ENCODE results near the gene FBXL20.

FBXL20 gene

GRCh38 chr17:39406951-39407350, 5.5 kb upstream of the FBXL20 start:
- no peak for ATAC-seq
- TF ChIP-seq TCF4 (CRISPR knock-in tag; IDR thresholded peaks at IDR 0.05; ENCODE audit: borderline replicate concordance) (no peak), ARNTL (CRISPR knock-in tag; IDR thresholded peaks at IDR 0.05; ENCODE audit: borderline replicate concordance, low read depth) (no peak), ZNF8 (CRISPR knock-in tag; IDR thresholded peaks at IDR 0.05) (no peak), ZC3H10 (CRISPR knock-in tag; IDR thresholded peaks at IDR 0.05) (no peak), BACH2 (CRISPR knock-in tag; IDR thresholded peaks at IDR 0.05; ENCODE audit: borderline replicate concordance) (no peak), RARB (CRISPR knock-in tag; IDR thresholded peaks at IDR 0.05) (no peak), TSHZ2 (CRISPR knock-in tag; IDR thresholded peaks at IDR 0.05) (no peak), ZNF70 (CRISPR knock-in tag; IDR thresholded peaks at IDR 0.05) (no peak), OSR1 (CRISPR knock-in tag; IDR thresholded peaks at IDR 0.05) (no peak), TOX (CRISPR knock-in tag; IDR thresholded peaks at IDR 0.05; ENCODE audit: borderline replicate concordance) (no peak), POU6F1 (CRISPR knock-in tag; IDR thresholded peaks at IDR 0.05; ENCODE audit: borderline replicate concordance, low read depth) (no peak)
- TF ChIP-seq, protein P1, sequence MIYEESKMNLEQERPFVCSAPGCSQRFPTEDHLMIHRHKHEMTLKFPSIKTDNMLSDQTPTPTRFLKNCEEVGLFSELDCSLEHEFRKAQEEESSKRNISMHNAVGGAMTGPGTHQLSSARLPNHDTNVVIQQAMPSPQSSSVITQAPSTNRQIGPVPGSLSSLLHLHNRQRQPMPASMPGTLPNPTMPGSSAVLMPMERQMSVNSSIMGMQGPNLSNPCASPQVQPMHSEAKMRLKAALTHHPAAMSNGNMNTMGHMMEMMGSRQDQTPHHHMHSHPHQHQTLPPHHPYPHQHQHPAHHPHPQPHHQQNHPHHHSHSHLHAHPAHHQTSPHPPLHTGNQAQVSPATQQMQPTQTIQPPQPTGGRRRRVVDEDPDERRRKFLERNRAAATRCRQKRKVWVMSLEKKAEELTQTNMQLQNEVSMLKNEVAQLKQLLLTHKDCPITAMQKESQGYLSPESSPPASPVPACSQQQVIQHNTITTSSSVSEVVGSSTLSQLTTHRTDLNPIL (CRISPR knock-in tag; IDR thresholded peaks at IDR 0.05; ENCODE audit: low read depth): no peak

- TF ChIP-seq ISL1 (CRISPR knock-in tag; IDR thresholded peaks at IDR 0.05): no peak
- TF ChIP-seq BACH2 (CRISPR knock-in tag; IDR thresholded peaks at IDR 0.05; ENCODE audit: borderline replicate concordance): no peak
- no peak for TF ChIP-seq TCF4 (CRISPR knock-in tag; IDR thresholded peaks at IDR 0.05; ENCODE audit: borderline replicate concordance)
- TF ChIP-seq ZNF70 (CRISPR knock-in tag; IDR thresholded peaks at IDR 0.05): no peak
- TF ChIP-seq ZNF8 (CRISPR knock-in tag; IDR thresholded peaks at IDR 0.05): no peak
- TF ChIP-seq GLIS3 (CRISPR knock-in tag; IDR thresholded peaks at IDR 0.05): no peak
- no peak for TF ChIP-seq OSR1 (CRISPR knock-in tag; IDR thresholded peaks at IDR 0.05)
- TF ChIP-seq ARNTL (CRISPR knock-in tag; IDR thresholded peaks at IDR 0.05; ENCODE audit: borderline replicate concordance, low read depth): no peak
- TF ChIP-seq ZFP3 (CRISPR knock-in tag; IDR thresholded peaks at IDR 0.05): no peak
- no peak for TF ChIP-seq TOX (CRISPR knock-in tag; IDR thresholded peaks at IDR 0.05; ENCODE audit: borderline replicate concordance)
- TF ChIP-seq ESRRG (CRISPR knock-in tag; IDR thresholded peaks at IDR 0.05): no peak
- no peak for TF ChIP-seq CSDC2 (CRISPR knock-in tag; IDR thresholded peaks at IDR 0.05)
- no peak for TF ChIP-seq CSRNP3 (CRISPR knock-in tag; IDR thresholded peaks at IDR 0.05)
- TF ChIP-seq ZFP30 (CRISPR knock-in tag; IDR thresholded peaks at IDR 0.05): no peak
- no peak for TF ChIP-seq ZNF565 (CRISPR knock-in tag; conservative IDR thresholded peaks at IDR 0.05; ENCODE audit: low read depth)
- TF ChIP-seq, protein P1 (CRISPR knock-in tag; IDR thresholded peaks at IDR 0.05; ENCODE audit: low read depth): no peak
- no peak for ATAC-seq
These were observed 4.0 kb upstream of the FBXL20 start for GRCh38 chr17:39405436-39405835.

GRCh38 chr17:39404542-39405378, 3.3 kb upstream of the FBXL20 start:
- TF ChIP-seq, protein P2, sequence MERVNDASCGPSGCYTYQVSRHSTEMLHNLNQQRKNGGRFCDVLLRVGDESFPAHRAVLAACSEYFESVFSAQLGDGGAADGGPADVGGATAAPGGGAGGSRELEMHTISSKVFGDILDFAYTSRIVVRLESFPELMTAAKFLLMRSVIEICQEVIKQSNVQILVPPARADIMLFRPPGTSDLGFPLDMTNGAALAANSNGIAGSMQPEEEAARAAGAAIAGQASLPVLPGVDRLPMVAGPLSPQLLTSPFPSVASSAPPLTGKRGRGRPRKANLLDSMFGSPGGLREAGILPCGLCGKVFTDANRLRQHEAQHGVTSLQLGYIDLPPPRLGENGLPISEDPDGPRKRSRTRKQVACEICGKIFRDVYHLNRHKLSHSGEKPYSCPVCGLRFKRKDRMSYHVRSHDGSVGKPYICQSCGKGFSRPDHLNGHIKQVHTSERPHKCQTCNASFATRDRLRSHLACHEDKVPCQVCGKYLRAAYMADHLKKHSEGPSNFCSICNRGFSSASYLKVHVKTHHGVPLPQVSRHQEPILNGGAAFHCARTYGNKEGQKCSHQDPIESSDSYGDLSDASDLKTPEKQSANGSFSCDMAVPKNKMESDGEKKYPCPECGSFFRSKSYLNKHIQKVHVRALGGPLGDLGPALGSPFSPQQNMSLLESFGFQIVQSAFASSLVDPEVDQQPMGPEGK (CRISPR knock-in tag; IDR thresholded peaks at IDR 0.05; ENCODE audit: borderline replicate concordance): 0 out of 2 replicates have a peak, but pooled peaks have one; percentile 28
- TF ChIP-seq GLIS3 (CRISPR knock-in tag; IDR thresholded peaks at IDR 0.05): no peak
- peak; percentile 19; the same call in 1 of the 3 replicates for ATAC-seq
